Activated CD8-positive, alpha-beta memory T cell treated with anti-CD3 and anti-CD28 coated beads for 4 hours (primary cell): Measurements from ENCODE around the gene VOPP1.

ENCODE experiments used
- DNase-seq, 2 donors: peaks; one replicate each; pipeline ENCODE4 v3.0.0-alpha.2; 2020; ENCODE audit warnings: low read depth in 2 of 2

Gene VOPP1

DNA sequence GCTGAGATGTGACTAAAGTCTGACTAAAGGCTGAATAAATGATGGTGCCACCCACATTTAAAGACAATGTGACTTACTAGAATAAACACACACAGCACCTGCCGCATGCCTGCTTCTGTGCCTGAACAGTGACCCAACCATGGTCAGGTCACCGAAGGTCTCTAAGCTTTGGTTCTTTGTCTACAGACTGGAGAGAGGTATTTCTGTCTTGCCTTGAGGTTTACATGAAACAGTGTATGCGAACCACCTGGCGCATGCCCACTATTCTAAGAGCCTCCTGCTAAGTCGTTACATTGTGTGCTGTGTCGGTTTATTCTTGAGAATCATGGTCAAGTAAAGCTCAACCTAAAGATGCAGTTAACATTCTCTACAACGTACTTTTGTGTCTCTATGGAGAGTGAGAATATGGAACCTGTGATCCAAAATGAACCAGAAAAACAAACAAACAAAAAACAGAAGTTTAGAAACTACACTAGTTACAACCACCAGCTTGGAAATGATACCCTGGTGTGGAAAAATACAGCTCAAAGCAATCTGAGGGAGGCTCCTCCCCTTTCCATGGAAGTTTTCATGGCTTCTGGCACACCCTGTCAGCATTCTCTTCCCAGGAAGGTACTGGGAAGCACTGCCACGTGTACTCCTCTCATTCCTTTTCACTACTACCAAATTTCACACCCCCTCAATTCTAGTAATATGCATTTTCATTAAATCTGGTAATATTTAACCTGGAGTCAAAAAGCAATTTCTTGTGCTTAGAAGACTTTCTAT is 40.0 kb downstream of the VOPP1 start:
- DNase-seq = no peak

DNA sequence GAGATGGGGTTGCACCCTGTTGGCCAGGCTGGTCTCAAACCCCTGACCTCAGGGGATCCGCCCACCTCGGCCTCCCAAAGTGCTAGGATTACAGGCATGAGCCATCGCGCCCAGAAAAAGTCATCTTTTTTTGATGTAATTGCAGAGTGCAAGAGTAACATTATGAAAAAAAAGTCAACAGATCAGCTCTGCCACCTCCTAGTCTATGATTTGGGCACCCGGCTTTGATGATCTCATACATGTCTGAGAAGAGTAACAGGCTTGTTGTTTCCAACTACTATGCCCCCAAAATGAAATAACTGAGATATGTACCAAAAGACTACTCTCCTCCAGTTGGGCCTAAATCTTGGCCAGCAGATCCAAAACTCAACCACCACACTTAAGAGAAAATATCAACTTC is 40.8 kb downstream of the VOPP1 start:
- DNase-seq = no peak

DNA sequence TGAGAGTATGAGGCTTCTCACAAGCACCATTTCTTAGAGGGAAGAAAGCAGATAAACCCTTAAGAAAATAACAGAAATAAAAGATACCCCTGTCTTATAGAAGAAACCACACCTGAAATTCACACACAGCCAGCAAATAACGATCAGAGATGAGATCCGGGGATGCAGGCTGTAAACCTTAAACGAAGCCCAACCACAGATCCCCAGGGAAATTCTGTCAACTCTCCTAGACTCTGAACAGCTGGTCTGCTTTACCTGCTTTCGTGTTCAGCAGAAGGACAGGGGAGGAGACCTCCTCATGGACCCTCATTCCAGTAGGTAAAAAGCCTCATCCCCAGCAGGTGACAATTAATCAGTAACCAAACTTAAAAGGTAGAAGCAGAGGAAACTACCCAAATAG is 45.0 kb downstream of the VOPP1 start:
- no peak for DNase-seq

DNA sequence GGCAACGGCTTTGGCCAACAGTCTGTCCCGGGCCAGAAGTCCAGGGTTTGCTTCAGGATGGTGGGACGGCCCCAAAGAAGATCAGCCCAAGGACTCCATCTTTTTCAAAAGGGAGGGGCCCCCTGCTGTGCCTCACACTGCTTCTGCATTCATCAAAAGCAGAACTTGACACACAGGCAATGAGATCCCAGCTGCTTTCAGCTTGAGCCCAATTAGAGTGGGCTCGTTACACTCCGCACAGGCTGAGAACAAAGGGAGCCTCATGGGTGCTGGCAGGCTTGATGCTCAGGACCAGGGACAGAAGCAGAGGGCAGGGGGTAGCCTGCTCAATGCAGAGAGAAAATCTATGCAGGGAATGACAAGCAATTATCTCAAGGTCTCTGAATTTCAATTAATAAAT is 45.5 kb downstream of the VOPP1 start:
- no peak for DNase-seq

DNA sequence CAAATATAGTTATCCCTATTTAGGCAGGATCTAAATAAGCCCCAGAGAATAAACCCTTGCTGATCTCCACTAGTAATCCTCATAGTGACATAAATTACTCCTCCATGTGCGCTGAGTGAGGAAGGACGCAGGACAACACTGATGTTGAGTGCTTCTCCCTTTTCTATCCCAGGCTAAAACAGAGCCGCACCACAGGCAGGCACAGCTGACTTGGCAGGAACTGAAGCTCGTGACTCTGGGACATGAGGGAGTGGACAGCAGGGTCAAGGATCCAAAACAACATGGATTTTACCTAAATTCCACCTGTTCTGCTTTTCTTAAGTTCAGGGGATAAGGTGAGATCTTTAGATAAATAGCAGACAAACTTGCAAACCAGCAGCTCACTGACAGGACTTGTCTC is 46.0 kb downstream of the VOPP1 start:
- no peak for DNase-seq

DNA sequence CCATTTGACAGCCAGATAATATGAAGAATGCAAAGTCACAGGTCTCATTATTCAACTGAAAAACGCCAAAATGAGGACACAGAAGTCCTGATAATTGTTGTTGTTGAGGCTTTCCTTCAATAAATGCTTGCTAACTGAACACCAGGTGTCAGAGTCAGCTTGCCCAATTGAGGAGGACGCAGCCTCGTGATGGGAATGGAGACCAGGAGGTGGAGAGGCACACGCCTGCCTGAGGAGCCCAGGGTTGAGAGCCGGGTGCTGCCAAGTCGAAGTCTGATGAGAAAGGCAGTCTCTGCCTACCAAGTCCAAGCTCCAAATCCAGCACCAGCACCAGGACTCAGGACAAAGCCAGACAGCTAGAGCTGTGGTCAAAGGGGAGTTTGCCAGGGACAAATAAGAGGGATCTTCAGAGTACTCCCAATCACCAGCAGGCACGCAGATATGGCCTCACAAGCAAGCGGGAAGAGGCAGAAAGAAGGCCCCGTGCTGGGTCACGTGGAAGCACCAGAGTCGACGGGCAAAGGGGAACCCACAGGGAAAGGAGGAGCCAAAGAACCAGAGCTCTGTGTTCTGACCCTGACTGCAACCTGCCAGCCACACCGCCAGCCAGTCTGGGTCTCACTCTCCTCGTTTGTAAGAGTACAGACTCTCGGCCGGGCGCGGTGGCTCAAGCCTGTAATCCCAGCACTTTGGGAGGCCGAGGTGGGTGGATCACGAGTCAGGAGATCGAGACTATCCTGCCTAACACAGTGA is 47.6 kb downstream of the VOPP1 start:
- DNase-seq = no peak

DNA sequence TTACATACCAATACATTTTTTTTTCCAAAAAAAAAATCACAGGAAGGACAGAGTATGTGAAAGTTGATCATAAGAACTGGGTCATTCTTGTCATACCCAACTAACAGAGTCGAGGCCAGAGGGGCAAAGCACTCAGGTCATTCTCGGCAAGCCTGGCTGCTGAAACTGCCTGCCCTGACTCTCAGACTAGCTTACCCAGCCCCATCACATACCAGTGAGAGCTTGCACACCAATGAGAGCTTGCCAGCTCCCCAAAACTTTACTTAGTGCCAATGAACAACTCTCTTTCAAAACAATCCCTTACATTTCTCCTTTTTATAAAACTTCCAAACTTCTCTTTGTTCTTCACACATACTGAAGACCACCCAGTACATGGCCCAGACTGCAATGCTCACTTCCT is 48.9 kb downstream of the VOPP1 start:
- no peak for DNase-seq

DNA sequence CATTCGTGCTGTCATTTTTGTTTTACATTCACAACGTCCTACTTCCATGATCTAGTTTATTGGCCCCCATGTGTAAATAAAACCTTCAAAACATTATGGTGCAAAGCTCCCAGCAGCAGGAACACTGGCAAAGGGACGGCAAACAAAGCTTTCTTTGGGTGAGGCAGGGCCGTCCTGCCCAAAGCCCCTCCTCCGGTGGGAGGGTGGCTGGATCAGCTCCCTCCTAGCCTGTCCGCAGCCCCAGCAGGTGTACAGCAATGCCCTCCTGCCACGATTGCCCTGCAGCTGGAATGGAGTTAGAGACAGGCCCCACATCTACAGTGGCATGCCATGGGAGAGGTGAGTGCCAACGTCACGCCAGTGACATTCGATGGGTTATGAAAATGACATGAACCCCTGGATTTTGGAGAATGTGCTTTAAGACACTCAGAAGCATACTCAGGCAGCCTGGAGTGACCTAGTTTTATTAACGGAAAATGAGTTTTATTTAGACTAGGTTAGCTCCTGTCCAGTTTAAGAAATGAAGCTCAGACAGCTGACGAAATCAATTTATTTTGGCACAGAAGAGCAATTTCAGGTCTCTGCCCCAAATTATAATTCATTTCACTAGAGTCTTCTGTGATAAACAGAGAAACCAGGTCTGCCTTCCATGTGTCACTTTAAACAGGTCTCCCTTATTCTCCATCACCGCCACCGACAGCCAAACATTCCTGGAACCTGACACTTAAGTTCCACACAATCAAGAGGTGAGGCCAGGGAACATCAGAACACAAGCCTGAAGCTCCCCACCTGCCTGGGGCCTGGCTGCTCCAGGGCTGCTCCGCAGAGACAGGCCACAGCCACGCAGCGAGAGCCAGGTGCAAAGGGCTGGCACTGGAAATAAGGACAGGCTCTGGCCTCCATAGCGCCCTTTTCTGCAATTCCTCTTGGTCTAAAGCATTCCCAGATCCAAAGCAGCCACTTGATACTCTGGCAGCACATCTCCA is 50.1 kb downstream of the VOPP1 start:
- no peak for DNase-seq

DNA sequence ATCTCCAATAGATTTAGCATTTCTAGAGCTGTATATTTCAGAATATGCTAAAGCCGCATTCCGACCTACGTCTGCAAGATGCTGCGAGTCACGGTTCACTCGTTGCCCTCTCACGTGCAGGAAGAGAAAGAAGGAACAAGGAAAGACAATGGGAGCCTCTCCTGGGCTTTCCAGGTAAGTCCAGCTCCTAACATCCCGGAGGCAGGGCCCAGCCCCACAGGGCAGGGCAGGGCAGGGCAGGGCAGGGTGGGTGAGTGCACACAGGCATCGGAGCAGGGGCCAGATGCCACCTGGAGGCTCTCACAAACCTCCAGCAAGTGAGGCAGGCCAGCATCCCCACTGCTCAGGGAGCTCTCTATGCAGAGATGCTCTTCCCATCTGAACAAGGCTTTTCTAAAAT is 50.8 kb downstream of the VOPP1 start:
- no peak for DNase-seq

DNA sequence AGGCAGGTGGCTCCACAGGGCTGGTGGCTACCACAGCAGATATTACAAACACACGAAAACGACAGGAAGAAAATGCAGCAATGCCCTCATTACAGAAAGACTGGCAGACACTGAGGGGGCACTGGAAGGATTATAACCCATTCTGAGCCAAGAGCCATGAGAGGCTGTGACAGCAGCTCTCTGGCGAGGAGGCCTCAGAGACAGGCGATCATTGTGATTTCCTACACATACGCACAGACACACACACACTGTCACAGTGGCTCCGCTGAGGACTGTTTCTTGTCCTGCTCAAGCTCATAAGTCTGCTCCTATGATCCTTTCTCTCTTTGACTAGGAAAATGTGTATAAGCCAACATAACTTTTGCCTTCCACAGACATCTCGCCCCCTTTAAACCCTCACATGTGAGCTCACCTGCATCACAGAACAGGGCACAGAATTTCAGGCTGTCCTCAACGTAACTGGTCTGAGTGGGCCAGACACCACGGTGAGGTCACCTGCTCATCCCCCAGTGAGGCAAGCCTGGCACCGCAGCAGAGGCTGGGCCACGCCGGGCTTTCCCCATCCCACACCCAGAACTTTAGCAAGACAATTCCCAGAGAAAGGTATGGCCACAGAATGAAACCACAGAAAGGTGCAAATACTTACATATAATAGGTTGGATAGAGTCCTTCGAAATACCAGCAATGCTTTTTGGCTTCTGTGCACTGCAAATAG is 51.7 kb downstream of the VOPP1 start:
- no peak for DNase-seq

DNA sequence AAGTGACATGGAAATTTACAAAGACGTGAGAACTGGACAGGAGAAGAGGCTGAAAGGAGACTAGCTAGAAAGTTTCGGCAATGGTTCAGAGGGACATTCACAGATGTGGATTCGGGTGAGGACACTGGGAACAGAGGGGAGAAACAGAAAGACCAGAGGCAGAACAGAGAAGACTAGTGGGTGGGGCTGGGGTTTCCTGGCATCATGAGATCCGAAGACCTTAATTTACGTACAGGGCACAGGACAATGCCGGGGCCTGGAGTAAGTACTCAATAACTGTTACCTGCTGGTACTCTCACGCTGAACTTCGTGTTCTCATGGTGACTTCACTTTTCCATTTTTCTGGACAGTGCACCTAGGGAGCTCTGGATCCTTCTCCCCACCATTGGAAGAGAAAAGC is 53.5 kb downstream of the VOPP1 start:
- DNase-seq = no peak

DNA sequence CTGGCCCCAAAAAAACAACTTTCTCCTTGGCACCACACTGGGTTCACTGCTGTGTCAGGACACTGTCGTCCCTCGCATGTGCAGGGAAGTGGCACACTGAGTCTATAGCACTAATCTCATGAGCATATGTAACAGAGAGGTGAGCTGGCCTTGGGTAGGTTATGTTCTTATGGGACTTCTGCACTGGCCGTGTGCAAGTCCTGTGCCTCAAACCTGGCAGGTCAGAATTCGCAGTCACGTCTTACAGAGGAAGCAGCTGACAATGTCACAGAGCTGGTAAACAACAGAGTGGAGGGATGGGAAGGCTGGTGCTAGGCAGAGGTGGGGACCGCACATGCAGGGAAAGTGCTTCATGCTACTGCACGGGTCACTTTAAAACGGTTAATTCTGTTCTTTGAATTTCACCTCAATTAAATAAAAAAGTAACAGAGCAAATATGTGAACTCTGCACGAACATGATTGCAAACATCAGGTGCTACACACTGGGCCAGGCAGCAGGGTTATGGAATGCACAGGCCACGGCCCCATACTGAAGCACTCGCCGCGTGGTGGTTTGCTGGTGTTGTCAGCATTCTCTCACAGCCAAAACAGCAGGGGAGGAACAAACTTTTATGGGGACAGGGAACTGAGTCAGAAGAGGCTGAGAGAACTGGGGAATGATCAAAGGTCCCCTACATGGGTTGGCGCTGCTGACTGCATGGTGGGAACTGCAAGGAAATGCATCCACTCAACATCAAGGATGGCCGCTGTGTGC is 54.2 kb downstream of the VOPP1 start:
- DNase-seq = no peak

DNA sequence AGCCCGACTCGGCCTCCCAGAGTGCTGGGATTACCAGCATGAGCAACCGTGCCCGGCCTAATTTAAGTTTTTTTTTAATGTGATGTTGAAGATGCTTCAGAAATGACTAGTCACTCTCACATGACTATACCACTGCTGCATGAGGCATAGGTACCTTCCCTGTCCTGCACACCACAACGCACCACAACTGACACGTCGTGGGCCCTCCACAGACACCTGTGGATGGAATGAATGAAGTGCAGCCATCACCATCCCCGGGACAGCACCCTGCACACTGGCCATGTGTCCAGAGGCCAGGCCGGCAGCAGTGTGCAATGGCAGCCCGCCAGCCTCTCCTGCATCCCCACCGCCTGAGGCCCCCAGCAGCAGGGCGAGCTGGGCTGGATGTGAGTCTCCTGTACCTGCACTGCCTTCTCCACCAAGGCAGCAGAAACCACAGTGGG is 55.1 kb downstream of the VOPP1 start:
- DNase-seq = no peak

DNA sequence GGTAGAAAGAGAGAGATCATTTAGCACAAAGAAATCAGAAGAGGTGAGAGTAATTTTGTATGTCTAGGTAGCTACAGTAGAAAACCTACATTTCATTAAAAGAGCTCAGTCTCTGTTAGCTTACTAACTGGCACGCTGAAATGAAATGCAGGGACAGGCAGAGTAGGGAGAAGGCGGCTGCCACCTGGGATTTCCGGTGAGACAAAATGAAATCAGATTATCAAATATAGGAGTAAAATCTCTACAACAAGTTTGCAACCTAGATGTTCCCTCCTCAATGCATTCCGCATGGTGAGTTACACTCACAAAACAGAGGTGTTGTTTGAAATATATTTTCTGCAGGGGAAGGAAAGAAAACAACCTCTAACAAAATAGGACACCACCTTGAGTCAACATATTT is 55.9 kb downstream of the VOPP1 start:
- no peak for DNase-seq

DNA sequence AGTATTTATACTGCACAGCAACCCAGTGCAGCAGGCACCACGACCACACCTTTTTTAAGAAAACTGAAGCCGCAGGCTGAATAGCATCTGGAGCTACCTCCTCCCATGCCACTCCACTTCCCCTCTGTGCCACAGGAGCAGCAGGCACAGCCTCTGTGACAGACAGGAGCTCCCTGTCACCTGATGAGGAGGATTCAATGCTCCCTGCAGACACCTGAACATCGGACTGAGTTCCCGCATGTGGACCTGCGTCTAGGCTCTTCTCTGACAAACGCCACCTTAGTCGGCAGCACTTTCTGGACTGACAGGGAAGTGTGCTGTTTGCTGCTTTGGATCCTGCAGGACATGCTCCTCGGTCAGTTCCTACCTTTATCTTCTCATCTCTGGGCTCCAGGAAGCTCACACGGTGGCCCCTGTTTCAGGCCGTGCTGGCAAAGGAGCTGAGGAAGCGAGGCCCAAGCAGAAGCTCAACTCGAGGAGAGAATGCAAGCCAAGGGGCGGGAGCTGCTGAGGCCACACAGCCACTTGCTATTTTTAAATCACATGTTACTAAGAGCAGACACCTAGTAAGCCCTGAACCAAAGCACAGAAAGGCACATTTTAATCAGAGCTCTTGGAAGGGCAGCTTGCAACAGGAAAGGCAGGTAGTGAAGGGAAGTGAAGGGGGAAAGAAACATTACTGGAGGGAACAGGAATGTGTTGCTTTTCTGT is 56.6 kb downstream of the VOPP1 start:
- no peak for DNase-seq

DNA sequence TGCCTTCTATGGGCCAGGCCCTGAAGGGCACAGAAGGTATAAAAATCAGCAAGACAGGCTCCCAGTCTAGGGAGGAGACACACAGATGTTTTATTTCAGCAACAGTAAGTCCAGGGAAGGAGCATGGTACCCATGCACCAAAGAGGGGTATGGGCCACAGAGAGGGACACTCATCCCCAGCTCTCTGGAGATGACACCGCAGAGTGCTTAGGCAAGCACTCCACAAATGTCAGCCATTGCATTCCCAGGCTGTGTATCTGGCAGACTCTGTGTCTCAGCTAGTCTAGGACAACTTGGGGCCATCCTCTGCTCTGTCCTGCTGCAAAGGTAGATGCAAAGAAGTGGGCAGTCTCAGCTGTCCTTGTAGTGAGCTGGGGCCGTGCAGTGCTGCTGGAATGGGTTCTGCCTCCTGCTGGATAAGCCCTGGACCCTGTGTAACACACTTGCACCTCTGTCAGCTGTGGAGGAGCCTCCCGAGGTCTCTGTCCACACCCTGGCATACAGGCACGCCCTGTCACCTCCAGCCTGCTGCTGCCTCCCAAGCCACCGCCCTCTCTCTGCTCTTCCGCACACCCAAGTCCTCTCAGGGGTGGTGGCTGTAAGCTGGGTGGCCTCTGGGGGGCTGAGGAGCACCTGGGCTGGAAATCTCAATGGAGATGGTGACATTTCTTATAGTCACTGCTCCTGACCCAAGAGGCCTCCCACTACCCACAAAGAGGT is 57.6 kb downstream of the VOPP1 start:
- no peak for DNase-seq

DNA sequence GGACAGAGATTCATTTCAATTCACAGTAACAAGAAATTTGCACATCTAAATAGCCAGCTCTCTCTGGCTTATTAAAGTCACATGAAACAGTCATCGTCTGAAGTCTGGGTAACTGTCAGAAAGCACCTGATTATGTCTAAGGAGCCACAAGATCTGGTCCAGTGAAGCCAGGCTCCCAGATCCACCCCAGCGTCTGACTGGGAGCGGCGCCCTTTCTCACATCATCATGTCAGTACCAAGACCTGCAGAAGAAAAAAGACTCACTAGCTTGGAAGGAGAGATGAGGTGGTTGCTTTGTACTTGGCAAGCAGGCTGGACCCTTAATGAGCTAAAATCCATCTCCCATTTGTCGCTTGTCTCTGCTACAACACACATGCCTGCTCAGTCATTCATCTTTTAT is 58.4 kb downstream of the VOPP1 start:
- DNase-seq = no peak

DNA sequence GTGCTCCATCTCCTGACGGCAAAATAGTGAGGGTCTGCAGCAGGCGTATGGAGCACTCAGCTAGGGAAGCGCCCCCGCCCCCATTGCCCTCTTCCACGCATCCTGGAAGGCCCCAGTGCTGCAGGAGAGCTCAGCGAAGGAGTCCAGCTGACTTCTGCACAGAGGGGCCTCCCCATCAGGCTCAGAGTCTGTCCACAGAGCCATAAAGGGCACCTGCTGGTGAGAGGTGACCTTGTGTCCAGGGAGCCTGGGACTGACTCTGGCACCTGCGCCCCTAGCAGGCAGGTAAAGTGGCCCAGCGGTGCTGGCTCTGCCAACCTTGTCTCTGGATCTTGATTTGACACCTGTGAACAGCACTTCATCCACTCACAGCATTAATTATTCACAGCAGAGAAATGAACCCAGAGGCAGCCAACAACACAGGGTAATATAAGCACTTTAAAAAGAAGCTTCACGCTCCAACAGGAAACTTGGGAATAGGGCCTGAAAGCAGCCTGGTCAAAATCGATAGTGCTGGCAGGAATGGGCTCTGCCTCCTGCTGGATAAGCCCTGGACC is 59.6 kb downstream of the VOPP1 start:
- DNase-seq = no peak

DNA sequence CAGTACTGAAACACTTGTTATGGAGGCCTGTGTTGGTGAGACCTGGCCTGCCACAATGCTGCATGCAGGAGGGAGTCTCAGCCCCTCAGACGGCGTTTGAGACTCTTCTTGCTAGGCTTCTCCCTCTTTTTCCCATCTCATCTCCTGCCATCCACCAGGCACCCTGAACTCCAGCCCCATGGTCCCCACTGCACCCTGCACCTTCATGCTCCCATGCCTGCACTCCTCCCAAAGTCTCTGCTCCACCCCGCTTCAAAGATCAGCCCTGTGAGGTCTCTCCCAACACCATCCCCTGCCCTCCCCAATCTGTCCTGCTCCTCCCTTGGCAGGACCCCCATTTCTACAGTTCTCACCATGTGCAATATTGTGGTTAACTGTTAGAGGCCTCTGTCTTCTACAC is 61.7 kb downstream of the VOPP1 start:
- no peak for DNase-seq
